Nephron progenitor cell (in vitro differentiated cells): ENCODE results near the gene IL26.

Experiments
- DNase-seq: peaks from one replicate; pipeline ENCODE4 v3.0.0; 2021
- H3K27ac Mint-ChIP-seq: 2 replicates; pipeline ENCODE4 v1.8.0; 2021; ENCODE audit warnings: mild to moderate bottlenecking, moderate library complexity, mixed read lengths
- H3K27me3 Mint-ChIP-seq: 2 replicates; pipeline ENCODE4 v1.8.0; 2021; ENCODE audit warnings: mild to moderate bottlenecking, low read depth, mixed read lengths; ENCODE audit not compliant: poor library complexity
- H3K36me3 Mint-ChIP-seq: 2 replicates; pipeline ENCODE4 v1.8.0; 2021; ENCODE audit warnings: low read depth, mixed read lengths
- H3K4me1 Mint-ChIP-seq: 2 replicates; pipeline ENCODE4 v1.8.0; 2021; ENCODE audit warnings: mixed read lengths
- H3K4me3 Mint-ChIP-seq: 2 replicates; pipeline ENCODE4 v1.8.0; 2021; ENCODE audit warnings: mild to moderate bottlenecking, moderate library complexity, mixed read lengths
- H3K9me3 Mint-ChIP-seq: 2 replicates; pipeline ENCODE4 v1.8.0; 2021; ENCODE audit warnings: mild to moderate bottlenecking, moderate library complexity, mixed read lengths
- TF ChIP-seq, protein P1 (sequence below): fragments of 200-600 bp; sonication (generic); IDR thresholded peaks from 2 replicates; pipeline ENCODE4 v1.5.0; 2021; ENCODE audit warnings: antibody characterized with exemption

IL26 gene

DNA sequence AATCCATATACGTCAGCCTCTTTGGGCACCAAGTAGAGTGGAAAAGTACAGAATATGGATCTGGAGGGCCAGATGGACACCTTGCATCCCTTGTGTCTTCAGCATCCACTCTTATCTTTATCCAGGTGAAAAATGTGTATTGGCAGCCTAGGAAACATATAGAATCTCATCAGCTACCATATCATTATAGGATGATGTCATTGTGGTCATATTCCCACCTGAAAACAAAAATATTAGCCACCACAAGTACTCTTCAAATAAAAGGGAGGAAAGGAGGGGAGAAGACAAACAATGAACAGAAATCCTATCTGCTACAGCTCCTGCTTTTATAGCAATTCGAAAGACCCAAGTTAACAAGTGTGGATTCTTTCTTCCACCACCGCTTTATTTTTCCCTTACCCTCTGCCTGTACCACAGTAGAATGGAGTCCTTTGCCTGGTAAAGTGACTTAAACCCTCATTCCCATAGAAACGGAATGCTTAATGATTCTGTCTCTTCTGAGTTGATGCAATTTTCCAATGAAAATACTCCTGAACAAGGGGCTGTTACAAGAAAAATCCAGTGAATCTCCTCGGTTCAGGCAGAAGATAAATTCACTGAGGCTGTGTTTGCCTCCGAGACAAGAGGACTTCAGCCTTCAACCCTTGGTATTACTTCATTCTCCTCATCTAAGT lies 13.8 kb upstream of the IL26 start:
- Mint-ChIP-seq H3K9me3 (peaks cover 3% of the 10 kb centered on the region), H3K27ac (no peak overlapping the region), H3K4me1 (peaks cover 17% of the 10 kb centered on the region), H3K27me3 (peaks cover 5% of the 10 kb centered on the region), H3K4me3 (no peak overlapping the region), H3K36me3 (no peaks in the 10 kb centered on the region)
- TF ChIP-seq, protein P1, sequence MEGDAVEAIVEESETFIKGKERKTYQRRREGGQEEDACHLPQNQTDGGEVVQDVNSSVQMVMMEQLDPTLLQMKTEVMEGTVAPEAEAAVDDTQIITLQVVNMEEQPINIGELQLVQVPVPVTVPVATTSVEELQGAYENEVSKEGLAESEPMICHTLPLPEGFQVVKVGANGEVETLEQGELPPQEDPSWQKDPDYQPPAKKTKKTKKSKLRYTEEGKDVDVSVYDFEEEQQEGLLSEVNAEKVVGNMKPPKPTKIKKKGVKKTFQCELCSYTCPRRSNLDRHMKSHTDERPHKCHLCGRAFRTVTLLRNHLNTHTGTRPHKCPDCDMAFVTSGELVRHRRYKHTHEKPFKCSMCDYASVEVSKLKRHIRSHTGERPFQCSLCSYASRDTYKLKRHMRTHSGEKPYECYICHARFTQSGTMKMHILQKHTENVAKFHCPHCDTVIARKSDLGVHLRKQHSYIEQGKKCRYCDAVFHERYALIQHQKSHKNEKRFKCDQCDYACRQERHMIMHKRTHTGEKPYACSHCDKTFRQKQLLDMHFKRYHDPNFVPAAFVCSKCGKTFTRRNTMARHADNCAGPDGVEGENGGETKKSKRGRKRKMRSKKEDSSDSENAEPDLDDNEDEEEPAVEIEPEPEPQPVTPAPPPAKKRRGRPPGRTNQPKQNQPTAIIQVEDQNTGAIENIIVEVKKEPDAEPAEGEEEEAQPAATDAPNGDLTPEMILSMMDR = no peak
- DNase-seq = no peak

DNA sequence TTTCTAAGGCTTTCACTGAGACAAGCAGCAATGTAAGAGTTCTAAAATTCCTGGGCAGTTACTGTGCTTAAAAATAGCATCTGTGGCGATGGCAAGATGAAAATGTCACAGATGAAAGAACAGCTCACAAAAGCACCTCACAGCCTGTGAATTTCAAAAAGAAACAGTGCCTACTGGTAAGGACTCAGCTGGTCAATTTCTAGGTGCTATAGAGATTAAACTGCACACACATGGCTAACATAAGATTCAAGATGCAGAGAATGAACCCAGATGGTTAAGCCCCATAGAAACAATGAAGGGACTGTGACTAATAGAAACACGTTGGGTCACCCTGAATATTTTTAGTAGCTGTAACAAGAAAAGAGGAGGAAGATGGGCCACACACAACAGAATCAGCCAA lies 12.0 kb upstream of the IL26 start:
- Mint-ChIP-seq H3K36me3 (no peaks in the 10 kb centered on the region), H3K4me3 (no peak overlapping the region), H3K27ac (no peak overlapping the region), H3K4me1 (peaks cover 6% of the 10 kb centered on the region), H3K9me3 (peaks cover 3% of the 10 kb centered on the region), H3K27me3 (peaks cover 5% of the 10 kb centered on the region)
- TF ChIP-seq, protein P1 = no peak
- no peak for DNase-seq

DNA sequence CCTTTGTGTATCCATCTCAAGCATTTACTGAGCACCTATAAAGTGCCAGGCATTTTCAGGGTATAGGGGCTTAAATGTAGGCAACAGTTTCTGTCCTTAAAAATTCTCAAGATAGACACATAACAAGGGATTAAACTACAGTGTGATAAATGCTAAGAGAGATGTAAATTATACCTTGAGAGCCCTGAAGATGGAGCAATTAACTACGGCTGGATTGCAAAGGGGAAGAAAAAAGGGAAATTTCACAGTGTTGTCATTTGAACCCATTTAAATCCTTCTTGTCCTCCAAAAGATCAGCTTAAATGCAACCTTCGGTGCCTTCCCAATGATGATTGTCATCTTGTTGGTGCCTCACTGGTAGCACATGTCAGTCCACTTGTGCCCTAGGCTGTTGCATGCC lies 11.5 kb upstream of the IL26 start:
- Mint-ChIP-seq H3K27ac (no peak overlapping the region), H3K36me3 (no peaks in the 10 kb centered on the region), H3K4me3 (no peak overlapping the region), H3K9me3 (peaks cover 3% of the 10 kb centered on the region), H3K27me3 (peaks cover 5% of the 10 kb centered on the region), H3K4me1 (peaks cover 6% of the 10 kb centered on the region)
- no peak for DNase-seq
- TF ChIP-seq, protein P1 = no peak

DNA sequence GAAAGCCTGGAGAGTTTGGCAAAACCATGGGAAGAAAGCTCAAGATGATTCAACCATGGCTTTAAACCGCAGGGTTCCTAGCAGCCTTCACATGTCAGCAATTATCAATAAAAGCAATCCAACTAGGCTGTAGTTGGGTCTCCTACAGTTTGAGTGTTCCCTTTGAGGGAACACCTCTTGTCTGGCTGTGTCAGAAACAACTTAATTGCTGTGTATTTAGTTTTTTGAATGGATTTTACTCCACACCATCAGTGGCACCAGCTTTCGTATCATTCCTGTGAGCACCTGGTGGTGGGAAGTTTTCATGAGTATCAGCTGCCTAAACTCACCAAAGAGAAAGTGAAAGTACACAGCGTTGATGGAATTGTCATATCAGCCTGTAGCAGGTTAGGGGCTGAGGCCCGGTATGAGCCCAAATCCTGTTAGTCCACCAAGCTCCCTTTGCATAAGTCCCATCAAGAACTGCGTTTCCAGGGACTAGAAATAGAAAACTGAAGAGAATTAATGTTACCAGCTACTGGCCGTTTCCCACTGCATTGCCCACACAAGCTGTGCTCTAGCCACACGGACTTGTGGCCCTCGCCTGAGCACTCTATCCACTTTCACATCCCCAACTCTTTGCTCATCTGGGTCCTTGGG lies 10.9 kb upstream of the IL26 start:
- Mint-ChIP-seq H3K4me3 (no peak overlapping the region), H3K36me3 (no peaks in the 10 kb centered on the region), H3K27me3 (peaks cover 5% of the 10 kb centered on the region), H3K27ac (no peak overlapping the region), H3K4me1 (peaks cover 6% of the 10 kb centered on the region), H3K9me3 (peaks cover 3% of the 10 kb centered on the region)
- TF ChIP-seq, protein P1 = no peak
- DNase-seq = no peak

DNA sequence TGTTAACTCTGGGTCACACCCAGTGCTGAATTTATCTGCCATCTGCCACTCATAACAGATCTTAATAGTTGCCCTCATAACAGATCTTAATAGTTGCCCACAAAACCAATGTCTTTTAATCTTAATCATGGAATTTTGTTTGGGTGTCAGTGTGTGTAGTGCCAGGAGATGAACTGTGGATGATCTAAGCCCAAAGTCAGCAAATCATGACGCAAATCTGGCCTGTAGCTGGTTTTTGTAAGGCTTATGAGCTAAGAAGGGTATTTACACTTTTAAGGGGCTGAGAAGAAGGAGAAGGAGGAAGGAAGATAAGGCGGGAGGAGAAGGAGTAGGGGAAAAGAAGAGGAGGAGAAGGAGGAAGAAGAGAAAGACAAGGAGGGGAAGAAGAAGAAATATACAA lies 10.0 kb upstream of the IL26 start:
- no peak for DNase-seq
- Mint-ChIP-seq H3K4me1 (peaks cover 6% of the 10 kb centered on the region), H3K27me3 (peaks cover 9% of the 10 kb centered on the region), H3K36me3 (no peaks in the 10 kb centered on the region), H3K27ac (no peak overlapping the region), H3K9me3 (peaks cover 3% of the 10 kb centered on the region), H3K4me3 (no peak overlapping the region)
- TF ChIP-seq, protein P1 = no peak

DNA sequence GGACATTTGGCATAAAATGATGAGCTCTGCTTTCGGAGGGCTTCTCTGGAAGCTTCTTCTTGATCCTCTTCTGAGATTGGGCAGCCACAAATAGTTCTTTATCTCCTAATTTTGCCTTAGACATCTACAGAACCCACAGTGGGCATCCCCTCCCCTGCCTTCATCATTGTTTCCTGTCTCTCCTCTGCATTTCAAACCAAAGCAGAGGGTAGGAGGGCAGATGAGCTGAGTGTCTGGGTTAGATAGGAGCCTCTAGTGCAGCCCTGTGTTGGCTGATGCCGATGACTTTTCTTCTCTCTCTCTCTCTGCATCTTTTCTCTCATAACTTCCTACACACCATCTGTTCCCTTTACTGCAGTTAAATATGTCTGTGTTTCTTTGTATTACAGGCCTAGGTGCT lies 8.5 kb upstream of the IL26 start:
- Mint-ChIP-seq H3K9me3 (peaks cover 3% of the 10 kb centered on the region), H3K27ac (no peak overlapping the region), H3K36me3 (no peaks in the 10 kb centered on the region), H3K27me3 (peaks cover 9% of the 10 kb centered on the region), H3K4me1 (peaks cover 6% of the 10 kb centered on the region), H3K4me3 (no peak overlapping the region)
- DNase-seq = no peak
- TF ChIP-seq, protein P1 = no peak
